ENCODE data around the gene KICS2.
A peak's percentile ranks its signal among the peaks of the same experiment; 100 is the strongest.
"Not testable (repeated sequence)": the region's sequence is repeated elsewhere in the genome, so short reads cannot be mapped to it uniquely, and the experiment has no call there.

Gene KICS2

GRCh38 chr12:64222009-64222765 is at the start of gene KICS2:
Gene KICS2 (minus strand): TSS chr12:64222296. CDS start chr12:64222237, 59 bp downstream.
- peak; percentile 77 for DNase-seq

- DNase-seq = no peak
Observed at GRCh38 chr12:64270411-64270810, 48.3 kb upstream of the KICS2 start.

GRCh38 chr12:64269161-64269560 is 47.1 kb upstream of the KICS2 start:
- peak; percentile 75 for DNase-seq

GRCh38 chr12:64268409-64268808 is 46.3 kb upstream of the KICS2 start:
- DNase-seq = no peak

- no peak for DNase-seq
Observed at GRCh38 chr12:64265839-64266238, 43.7 kb upstream of the KICS2 start.

- no peak for DNase-seq
Observed at GRCh38 chr12:64261813-64262212, 39.7 kb upstream of the KICS2 start.

- DNase-seq = no peak
Observed at GRCh38 chr12:64258576-64258975, 36.5 kb upstream of the KICS2 start.

GRCh38 chr12:64256166-64256800 is 34.2 kb upstream of the KICS2 start:
- DNase-seq = peak; percentile 25

- DNase-seq = no peak
Observed at GRCh38 chr12:64255249-64255648, 33.2 kb upstream of the KICS2 start.

- DNase-seq = no peak
Observed at GRCh38 chr12:64253356-64253755, 31.3 kb upstream of the KICS2 start.

GRCh38 chr12:64252681-64253080 is 30.6 kb upstream of the KICS2 start:
- no peak for DNase-seq

- DNase-seq = no peak
Observed at GRCh38 chr12:64243809-64244208, 21.7 kb upstream of the KICS2 start.

- no peak for DNase-seq
Observed at GRCh38 chr12:64240781-64241180, 18.7 kb upstream of the KICS2 start.

GRCh38 chr12:64237382-64237781 is 15.3 kb upstream of the KICS2 start:
- DNase-seq = no peak

- no peak for DNase-seq
Observed at GRCh38 chr12:64236549-64236948, 14.5 kb upstream of the KICS2 start.

- DNase-seq = no peak
Observed at GRCh38 chr12:64232196-64232595, 10.1 kb upstream of the KICS2 start.

- DNase-seq = no peak
Observed at GRCh38 chr12:64229796-64230195, 7.7 kb upstream of the KICS2 start.

- DNase-seq = no peak
Observed at GRCh38 chr12:64229240-64229639, 7.1 kb upstream of the KICS2 start.

GRCh38 chr12:64225626-64226025 is 3.5 kb upstream of the KICS2 start:
- DNase-seq = no peak

- DNase-seq = peak; percentile 55
Observed at GRCh38 chr12:64221651-64222008, 466 bp downstream of the KICS2 start.

- no peak for DNase-seq
Observed at GRCh38 chr12:64220046-64220445, 2.0 kb downstream of the KICS2 start.

GRCh38 chr12:64219145-64219544 is 3.0 kb downstream of the KICS2 start:
- DNase-seq = no peak

GRCh38 chr12:64218597-64218996 is 3.5 kb downstream of the KICS2 start:
- DNase-seq = no peak

- not testable (repeated sequence) for DNase-seq
Observed at GRCh38 chr12:64217643-64218042, 4.5 kb downstream of the KICS2 start.

GRCh38 chr12:64216239-64216638 is 5.9 kb downstream of the KICS2 start:
- no peak for DNase-seq
